HepG2 (cell line): ENCODE measurements around the gene RPP25L. TPM values are rescaled to one million over a fixed set of nuclear protein-coding genes. Genes with fewer than 3 reads are reported as not detected.

Experiments used
- ATAC-seq: fragments of 200-7000 bp; cut with Tn5 transposase; 3 replicates; pipeline ENCODE4 v1.9.1; 2020; ENCODE audit warnings: mild to moderate bottlenecking, moderate library complexity
- BruUV-seq: library from RNA; stranded (reverse); fragments of 400-500 nt; replicated peaks from 2 replicates; lab custom pipeline; 2021; lab: Mats Ljungman, UMichigan
- CTCF ChIA-PET: fragments of 300-600 bp; formaldehyde crosslinking; extraction: SDS; loops from one replicate; lab custom pipeline; 2021; ENCODE audit warnings: low total read pairs, inconsistent platforms, low intra/inter-chr PET ratio; lab: Yijun Ruan, JAX
- POLR2A ChIA-PET: fragments of 350-600 bp; sonication (Branson Sonifier 250); formaldehyde crosslinking; loops from one replicate; lab custom pipeline; 2020; ENCODE audit warnings: antibody characterized with exemption, inconsistent platforms; lab: Yijun Ruan, JAX
- DNase-seq: peaks from one replicate; pipeline ENCODE4 v3.0.0-alpha.2; 2015; ENCODE audit warnings: low spot score
- FAIRE-seq: peaks from 3 replicates; lab custom pipeline; 2011; peaks lifted over from hg19 to GRCh38; lab: Jason Lieb, UNC
- H2AFZ ChIP-seq: one replicate; pipeline ENCODE4 v1.6.1; 2011; ENCODE audit warnings: low read length, inconsistent platforms
- H3K27ac ChIP-seq: fragments of 300-600 bp; 3 replicates; pipeline ENCODE4 v1.8.0; 2011; ENCODE audit warnings: mixed run types, mild to moderate bottlenecking, mixed read lengths, low read length, inconsistent platforms; ENCODE audit not compliant: insufficient read depth; ENCODE audit errors: extremely low read length
- H3K27me3 ChIP-seq, 2 experiments: fragments of 200-600 bp in 1 of 2; 2 replicates in 1 of 2; 3 replicates in 1 of 2; pipeline versions ENCODE4 v1.6.0 to v1.8.0; 2011; ENCODE audit warnings: low read length in 2 of 2, mild to moderate bottlenecking in 2 of 2, moderate library complexity in 2 of 2, inconsistent platforms in 1 of 2; ENCODE audit not compliant: insufficient read depth in 2 of 2, control insufficient read depth in 1 of 2
- H3K36me3 ChIP-seq, 2 experiments: fragments of 200-600 bp in 1 of 2; replicated peaks in 1 of 2; 2 replicates in 1 of 2; 3 replicates in 1 of 2; pipeline versions ENCODE4 v1.5.1 to v1.8.0; 2011; ENCODE audit warnings: low read length in 2 of 2, inconsistent platforms in 1 of 2; ENCODE audit not compliant: insufficient read depth in 2 of 2, control insufficient read depth in 1 of 2
- H3K4me1 ChIP-seq: 2 replicates; pipeline ENCODE4 v1.5.1; 2012; ENCODE audit warnings: low read length, inconsistent platforms; ENCODE audit not compliant: insufficient read depth
- H3K4me2 ChIP-seq: 2 replicates; pipeline ENCODE4 v1.6.0; 2011; ENCODE audit warnings: low read depth, low read length, inconsistent platforms
- H3K4me3 ChIP-seq, 3 experiments: fragments of 200-600 bp in 1 of 3; sonication (generic), shearing (Covaris generic) in 1 of 3; replicated peaks in 1 of 3; 2 replicates each; pipeline ENCODE4 v1.5.1; 2011 to 2016; ENCODE audit warnings: low read length in 3 of 3, inconsistent platforms in 2 of 3, low read depth in 2 of 3, mild to moderate bottlenecking in 2 of 3, control low read depth in 1 of 3, mixed read lengths in 1 of 3; ENCODE audit not compliant: insufficient read depth in 1 of 3
- H3K79me2 ChIP-seq: one replicate; pipeline ENCODE4 v1.6.1; 2011; ENCODE audit warnings: low read length, inconsistent platforms; ENCODE audit not compliant: insufficient read depth
- H3K9ac ChIP-seq: 2 replicates; pipeline ENCODE4 v1.6.0; 2011; ENCODE audit warnings: mild to moderate bottlenecking, low read depth, low read length, inconsistent platforms; ENCODE audit not compliant: insufficient read depth
- H3K9me3 ChIP-seq: 2 replicates; pipeline ENCODE4 v1.5.1; 2012; ENCODE audit warnings: mild to moderate bottlenecking, low read length
- H4K20me1 ChIP-seq: 2 replicates; pipeline ENCODE4 v1.6.0; 2011; ENCODE audit warnings: inconsistent platforms, mild to moderate bottlenecking, low read length, moderate library complexity; ENCODE audit not compliant: insufficient read depth
- POLR2AphosphoS5 ChIP-seq: IDR thresholded peaks from 2 replicates; pipeline ENCODE4 v1.6.1; 2012; ENCODE audit warnings: low read depth, low read length
- SMC3 ChIP-seq: IDR thresholded peaks from 2 replicates; pipeline ENCODE4 v1.6.1; 2011; ENCODE audit warnings: low read length, improper control_type of control experiment
- TEAD3 ChIP-seq: optimal IDR thresholded peaks from 2 replicates; pipeline ENCODE3; 2016; ENCODE audit warnings: borderline replicate concordance
- THRA ChIP-seq: sonication (generic); formaldehyde crosslinking; IDR thresholded peaks from 2 replicates; pipeline ENCODE4 v1.4.0; 2020; ENCODE audit warnings: missing genetic modification reagents, borderline replicate concordance
- ZFX ChIP-seq: sonication (generic); formaldehyde crosslinking; IDR thresholded peaks from 2 replicates; pipeline ENCODE4 v1.4.0; 2020; ENCODE audit warnings: mild to moderate bottlenecking, low read depth, missing genetic modification reagents, moderate library complexity
- ZGPAT ChIP-seq: IDR thresholded peaks from 2 replicates; pipeline ENCODE4 v1.6.1; 2016; ENCODE audit warnings: mild to moderate bottlenecking
- ZNF24 ChIP-seq: fragments of 450-650 bp; IDR thresholded peaks from 2 replicates; pipeline ENCODE4 v1.6.1; 2017; ENCODE audit warnings: antibody characterized with exemption, mild to moderate bottlenecking
- ZNF362 ChIP-seq: sonication (generic); formaldehyde crosslinking; IDR thresholded peaks from 2 replicates; pipeline ENCODE4 v1.4.0; 2020; ENCODE audit warnings: missing genetic modification reagents, mild to moderate bottlenecking, borderline replicate concordance
- ZNF589 ChIP-seq: sonication (generic); formaldehyde crosslinking; conservative IDR thresholded peaks from 2 replicates; pipeline ENCODE4 v1.8.0; 2022; ENCODE audit warnings: mild to moderate bottlenecking, moderate library complexity, missing genetic modification reagents
- WGBS: methylation state at CpG from one replicate; pipeline ENCODE4 v1.1.6; 2017; ENCODE audit warnings: low lambda C conversion rate; 5-methylcytosine and 5-hydroxymethylcytosine counted together
- in situ Hi-C: cut with HindIII; loops from 2 replicates; pipeline ENCODE4 v1.10.0; 2017; ENCODE audit warnings: low pct_unique_long_range_greater_than_20kb; ENCODE audit not compliant: extremely low pct_ligation_motif_present
- intact Hi-C: fragments of 100-400 bp; cut with micrococcal nuclease; formaldehyde crosslinking; loops from one replicate; pipeline ENCODE4 v1.10.0; 2022; ENCODE audit not compliant: unreplicated experiment
- polyA plus RNA-seq, 8 experiments: library from polyadenylated mRNA; depleted of rRNA in 3 of 8; stranded (reverse) in 7 of 8; unstranded in 1 of 8; fragments of >200 nt; fragmentation: Illumina TruSeq in 4 of 8; extraction: Trizol in 4 of 8; gene quantifications; 2 replicates each; pipeline versions ENCODE4 v1.2.1 to v1.2.3, GENCODE V29; 2011 to 2016; ENCODE audit warnings: low read depth in 4 of 8, missing spikeins in 1 of 8, mixed read lengths in 1 of 8; ENCODE audit not compliant: insufficient read depth in 1 of 8
- total RNA-seq, 5 experiments: library from RNA; depleted of rRNA; stranded (reverse); fragments of >200 nt; fragmentation: Illumina TruSeq; extraction: Trizol; gene quantifications; 2 replicates each; pipeline ENCODE4 v1.2.3, GENCODE V29; 2016; ENCODE audit warnings: low read depth in 1 of 5

Gene RPP25L
- total and polyA plus RNA-seq, 2 of the 13 experiments (the other 11 are each of a cell fraction or from before 2014, with no cell fraction given), result 24.5 to 27.3 TPM

GRCh38 chr9:34634551-34635248 lies 22.8 kb upstream of the RPP25L start:
- intact Hi-C loops, result loop anchor here (1.0 kb wide), 1 partner anchor 22 kb away; the partner anchor contains the start of gene RPP25L
- Histone ChIP-seq H3K9ac (no peak overlapping the region), H3K27me3 (no peaks in the 10 kb centered on the region; a peak in 1 of 5 replicates), H2AFZ (no peak overlapping the region), H3K9me3 (no peaks in the 10 kb centered on the region), H3K4me1 (peaks cover 58% of the 10 kb centered on the region), H3K4me3 (no peak overlapping the region), H3K36me3 (peaks cover 3 to 4% of the 10 kb centered on the region in 2 experiments; a peak in 3 of 5 replicates), H3K4me2 (no peak overlapping the region), H3K27ac (no peak overlapping the region), H3K79me2 (peaks cover 14% of the 10 kb centered on the region), H4K20me1 (no peaks in the 10 kb centered on the region)
- no peak for DNase-seq
- ATAC-seq, result no peak
- no peak for FAIRE-seq
- WGBS, result 100% methylated on average over 3 of the region's 3 CpGs
- TSS peak; percentile 55 for BruUV-seq
- CTCF ChIA-PET, result interaction anchor here (0.5 to 4.5 kb wide), 8 partner anchors 12 to 900 kb away, joined by 3 to 54 read pairs (median 7); partner anchors contain the start of genes GALT and RPP25L
- TF ChIP-seq ZNF24, result no peak
- TF ChIP-seq POLR2AphosphoS5, result peak; percentile 17; the same call in 1 of the 2 replicates
- POLR2A ChIA-PET, result interaction anchor here (0.7 to 6.9 kb wide), 6 partner anchors 8 to 28 kb away, joined by 3 to 100 read pairs (median 4); partner anchors contain the start of genes DCTN3, GALT, IL11RA and RPP25L
- in situ Hi-C loops, result no loop called here

- FAIRE-seq (peak; percentile 93), ATAC-seq (peak; percentile 27), DNase-seq (peak; percentile 56)
- no peaks in the 10 kb centered on the region for H3K9me3 ChIP-seq
- CTCF ChIA-PET, result interaction anchor here (0.5 to 4.5 kb wide), 8 partner anchors 13 to 901 kb away, joined by 3 to 54 read pairs (median 7); partner anchors contain the start of genes GALT and RPP25L
- POLR2A ChIA-PET, result interaction anchor here (0.7 to 6.9 kb wide), 6 partner anchors 9 to 27 kb away, joined by 3 to 100 read pairs (median 4); partner anchors contain the start of genes DCTN3, GALT, IL11RA and RPP25L
- H3K4me2 ChIP-seq, result no peak overlapping the region
- H3K36me3 ChIP-seq, result peaks cover 3 to 4% of the 10 kb centered on the region in 2 experiments; a peak in 3 of 5 replicates
- no TSS peak for BruUV-seq
- in situ Hi-C loops (no loop called here), intact Hi-C loops (loop anchor here (1.0 kb wide), 1 partner anchor 22 kb away; the partner anchor contains the start of gene RPP25L)
- no peak overlapping the region for H3K27ac ChIP-seq
- peaks cover 14% of the 10 kb centered on the region for H3K79me2 ChIP-seq
- H2AFZ ChIP-seq, result no peak overlapping the region
- peaks cover 62% of the 10 kb centered on the region for H3K4me1 ChIP-seq
- no peaks in the 10 kb centered on the region; a peak in 1 of 5 replicates for H3K27me3 ChIP-seq
- H3K9ac ChIP-seq, result no peak overlapping the region
- WGBS, result 44% methylated on average over 2 of the region's 3 CpGs
- H3K4me3 ChIP-seq, result no peak overlapping the region
- no peaks in the 10 kb centered on the region for H4K20me1 ChIP-seq
- TF ChIP-seq TEAD3, result peak; percentile 56
- TF ChIP-seq ZFX, result 0 out of 2 replicates have a peak, but pooled peaks have one; percentile 34
- TF ChIP-seq THRA (CRISPR knock-in tag), result peak; percentile 49; the same call in 1 of the 2 replicates
- peak; percentile 80 for TF ChIP-seq SMC3
- peak; percentile 23; the same call in 1 of the 2 replicates for TF ChIP-seq ZGPAT (CRISPR knock-in tag)
- no peak for TF ChIP-seq ZNF589 (CRISPR knock-in tag)
- TF ChIP-seq ZNF362 (CRISPR knock-in tag), result peak; percentile 78; the same call in 1 of the 2 replicates
Observed at GRCh38 chr9:34633851-34634550, 22.1 kb upstream of the RPP25L start.
